ENCODE data around the gene PLPPR3. TPM values are rescaled to one million over a fixed set of nuclear protein-coding genes. Genes with fewer than 3 reads are reported as not detected.
A peak's percentile ranks its signal among the peaks of the same experiment; 100 is the strongest.

PLPPR3 gene
- total RNA-seq, 1 donor: 0.36 TPM

GRCh38 chr19:810883-811489, 10.8 kb downstream of the PLPPR3 start:
- DNase-seq (ENCODE audit: insufficient read length, low spot score, missing footprints): peak; percentile 86
- Histone ChIP-seq H3K4me1 (ENCODE audit: insufficient read depth, low read length) (no peaks in the 10 kb centered on the region), H3K9me3 (ENCODE audit: low read depth, low read length) (no peaks in the 10 kb centered on the region), H3K36me3 (ENCODE audit: insufficient read depth, low read length) (peaks cover 60% of the 10 kb centered on the region), H4K20me1 (ENCODE audit: insufficient read depth, low read length) (peaks cover 51% of the 10 kb centered on the region), H3K4me2 (ENCODE audit: insufficient read depth, low read length) (no peak overlapping the region), H3K27me3 (ENCODE audit: insufficient read depth, low read length) (no peaks in the 10 kb centered on the region), H3K79me2 (ENCODE audit: insufficient read depth, low read length) (peaks cover 49% of the 10 kb centered on the region), H3K4me3 (ENCODE audit: insufficient read depth, low read length) (no peak overlapping the region), H3K27ac (ENCODE audit: low read depth, low read length) (no peak overlapping the region), H2AFZ (ENCODE audit: low read length) (no peak overlapping the region)
- TF ChIP-seq CTCF (IDR thresholded peaks at IDR 0.05; ENCODE audit: extremely low read depth, low read depth, low read length): no peak

- Histone ChIP-seq H3K36me3 (ENCODE audit: insufficient read depth, low read length) (peaks cover 67% of the 10 kb centered on the region), H3K4me2 (ENCODE audit: insufficient read depth, low read length) (no peak overlapping the region), H3K4me1 (ENCODE audit: insufficient read depth, low read length) (no peaks in the 10 kb centered on the region), H3K79me2 (ENCODE audit: insufficient read depth, low read length) (peaks cover 57% of the 10 kb centered on the region), H3K27me3 (ENCODE audit: insufficient read depth, low read length) (no peaks in the 10 kb centered on the region), H2AFZ (ENCODE audit: low read length) (no peak overlapping the region), H4K20me1 (ENCODE audit: insufficient read depth, low read length) (peaks cover 58% of the 10 kb centered on the region), H3K9me3 (ENCODE audit: low read depth, low read length) (no peaks in the 10 kb centered on the region), H3K4me3 (ENCODE audit: insufficient read depth, low read length) (no peak overlapping the region), H3K27ac (ENCODE audit: low read depth, low read length) (no peak overlapping the region)
- DNase-seq (ENCODE audit: insufficient read length, low spot score, missing footprints): peak; percentile 88
- no peak for TF ChIP-seq CTCF (IDR thresholded peaks at IDR 0.05; ENCODE audit: extremely low read depth, low read depth, low read length)
Observed at GRCh38 chr19:810077-810855, 11.5 kb downstream of the PLPPR3 start.

- H2AFZ ChIP-seq (ENCODE audit: low read length): no peak overlapping the region
- TF ChIP-seq CTCF (IDR thresholded peaks at IDR 0.05; ENCODE audit: extremely low read depth, low read depth, low read length): no peak
Observed at GRCh38 chr19:808423-808775, 13.4 kb downstream of the PLPPR3 start.

GRCh38 chr19:807627-808422, 13.9 kb downstream of the PLPPR3 start:
- peaks cover 89% of the 10 kb centered on the region for H3K36me3 ChIP-seq (ENCODE audit: insufficient read depth, low read length)
- no peak for TF ChIP-seq CTCF (IDR thresholded peaks at IDR 0.05; ENCODE audit: extremely low read depth, low read depth, low read length)
- no peaks in the 10 kb centered on the region for H3K4me1 ChIP-seq (ENCODE audit: insufficient read depth, low read length)

More at GRCh38 chr19:808423-808775, 13.4 kb downstream of the PLPPR3 start:
- Histone ChIP-seq H3K36me3 (ENCODE audit: insufficient read depth, low read length) (peaks cover 86% of the 10 kb centered on the region), H3K9me3 (ENCODE audit: low read depth, low read length) (no peaks in the 10 kb centered on the region), H3K27ac (ENCODE audit: low read depth, low read length) (no peak overlapping the region), H4K20me1 (ENCODE audit: insufficient read depth, low read length) (peaks cover 73% of the 10 kb centered on the region), H3K27me3 (ENCODE audit: insufficient read depth, low read length) (no peaks in the 10 kb centered on the region), H3K4me3 (ENCODE audit: insufficient read depth, low read length) (no peak overlapping the region), H3K79me2 (ENCODE audit: insufficient read depth, low read length) (peaks cover 75% of the 10 kb centered on the region), H3K4me2 (ENCODE audit: insufficient read depth, low read length) (no peak overlapping the region), H3K4me1 (ENCODE audit: insufficient read depth, low read length) (no peaks in the 10 kb centered on the region)
- peak; percentile 83 for DNase-seq (ENCODE audit: insufficient read length, low spot score, missing footprints)

More at GRCh38 chr19:807627-808422, 13.9 kb downstream of the PLPPR3 start:
- H3K9me3 ChIP-seq (ENCODE audit: low read depth, low read length): no peaks in the 10 kb centered on the region
- no peak overlapping the region for H3K27ac ChIP-seq (ENCODE audit: low read depth, low read length)
- H4K20me1 ChIP-seq (ENCODE audit: insufficient read depth, low read length): peaks cover 79% of the 10 kb centered on the region
- no peaks in the 10 kb centered on the region for H3K27me3 ChIP-seq (ENCODE audit: insufficient read depth, low read length)
- no peak overlapping the region for H3K4me2 ChIP-seq (ENCODE audit: insufficient read depth, low read length)
- peaks cover 81% of the 10 kb centered on the region for H3K79me2 ChIP-seq (ENCODE audit: insufficient read depth, low read length)
- DNase-seq (ENCODE audit: insufficient read length, low spot score, missing footprints): peak; percentile 89
- H3K4me3 ChIP-seq (ENCODE audit: insufficient read depth, low read length): no peak overlapping the region
- H2AFZ ChIP-seq (ENCODE audit: low read length): no peak overlapping the region
